GM12878 (cell line): Measurements from ENCODE around the gene CTIF. TPM values are rescaled to one million over a fixed set of nuclear protein-coding genes. Genes with fewer than 3 reads are reported as not detected.

Experiments
- ATAC-seq: fragments of 200-7000 bp; cut with Tn5 transposase; 3 replicates; pipeline ENCODE4 v1.9.1; 2020; ENCODE audit warnings: mild to moderate bottlenecking, moderate library complexity
- BruUV-seq: library from RNA; stranded (reverse); fragments of 400-500 nt; replicated peaks from 2 replicates; lab custom pipeline; 2021; lab: Mats Ljungman, UMichigan
- CTCF ChIA-PET: fragments of 300-600 bp; sonication (Branson Sonifier 250); formaldehyde crosslinking; extraction: SDS; loops from one replicate; lab custom pipeline; 2021; ENCODE audit warnings: inconsistent platforms; lab: Yijun Ruan, JAX
- POLR2A ChIA-PET: fragments of 350-600 bp; formaldehyde crosslinking; extraction: SDS; loops from one replicate; lab custom pipeline; 2021; ENCODE audit warnings: inconsistent platforms; lab: Charles Lee
- RAD21 ChIA-PET: fragments of 300-600 bp; sonication (Branson Sonifier 250); formaldehyde crosslinking; loops from one replicate; lab custom pipeline; 2023; ENCODE audit warnings: antibody characterized with exemption; ENCODE audit not compliant: unreplicated experiment; lab: Charles Lee
- SMC1A ChIA-PET: fragments of 300-600 bp; sonication (Branson Sonifier 250); formaldehyde crosslinking; loops from one replicate; lab custom pipeline; 2023; ENCODE audit not compliant: unreplicated experiment, uncharacterized antibody; lab: Charles Lee
- DNase-seq: peaks from one replicate; pipeline ENCODE4 v3.0.0-alpha.2; 2011; ENCODE audit warnings: low read depth, low spot score
- FAIRE-seq: peaks from 3 replicates; lab custom pipeline; 2011; peaks lifted over from hg19 to GRCh38; lab: Jason Lieb, UNC
- H2AFZ ChIP-seq: 2 replicates; pipeline ENCODE4 v1.6.0; 2011; ENCODE audit warnings: low read depth, low read length, control low read depth; ENCODE audit not compliant: control insufficient read depth
- H3K27ac ChIP-seq: 2 replicates; pipeline ENCODE4 v1.5.1; 2011; ENCODE audit warnings: control low read depth; ENCODE audit not compliant: control insufficient read depth, insufficient read depth
- H3K27me3 ChIP-seq, 2 experiments: replicated peaks in 1 of 2; 2 replicates each; pipeline versions ENCODE4 v1.6.0 to v1.6.1; 2011; ENCODE audit warnings: low read length in 1 of 2; ENCODE audit not compliant: control insufficient read depth in 2 of 2, insufficient read depth in 2 of 2
- H3K36me3 ChIP-seq, 2 experiments: 2 replicates each; pipeline ENCODE4 v1.5.1; 2011; ENCODE audit warnings: low read length in 1 of 2; ENCODE audit not compliant: control insufficient read depth in 2 of 2, insufficient read depth in 2 of 2
- H3K4me1 ChIP-seq: 2 replicates; pipeline ENCODE4 v1.6.1; 2011; ENCODE audit warnings: mild to moderate bottlenecking, low read length, moderate library complexity, mixed read lengths; ENCODE audit not compliant: control insufficient read depth, insufficient read depth
- H3K4me2 ChIP-seq: 2 replicates; pipeline ENCODE4 v1.6.0; 2011; ENCODE audit warnings: control low read depth; ENCODE audit not compliant: control insufficient read depth, insufficient read depth
- H3K4me3 ChIP-seq: fragments of 200-600 bp; sonication (generic); 2 replicates; pipeline ENCODE4 v1.5.1; 2016
- H3K79me2 ChIP-seq: 2 replicates; pipeline ENCODE4 v1.6.0; 2011; ENCODE audit warnings: low read length; ENCODE audit not compliant: control insufficient read depth, insufficient read depth
- H3K9ac ChIP-seq: 2 replicates; pipeline ENCODE4 v1.8.0; 2011; ENCODE audit warnings: low read length, control low read depth, mixed read lengths; ENCODE audit not compliant: control insufficient read depth, insufficient read depth
- H3K9me3 ChIP-seq: replicated peaks from 3 replicates; pipeline ENCODE4 v1.5.1; 2011; ENCODE audit warnings: mild to moderate bottlenecking, low read length; ENCODE audit not compliant: control insufficient read depth, insufficient read depth
- H4K20me1 ChIP-seq: 2 replicates; pipeline ENCODE4 v1.6.0; 2011; ENCODE audit not compliant: control insufficient read depth, insufficient read depth
- BHLHE40 ChIP-seq, 2 experiments: fragments of 450-650 bp in 1 of 2; IDR thresholded peaks; 2 replicates each; pipeline ENCODE4 v1.6.1; 2011 to 2017; ENCODE audit warnings: low read depth in 2 of 2, borderline replicate concordance in 1 of 2, improper control_type of control experiment in 1 of 2, low read length in 1 of 2, mild to moderate bottlenecking in 1 of 2
- CREM ChIP-seq: IDR thresholded peaks from 2 replicates; pipeline ENCODE4 v1.6.1; 2014; ENCODE audit warnings: antibody characterized with exemption, low read depth
- DPF2 ChIP-seq: fragments of 450-650 bp; IDR thresholded peaks from 2 replicates; pipeline ENCODE4 v1.6.1; 2017; ENCODE audit warnings: mild to moderate bottlenecking
- ETV6 ChIP-seq, 2 experiments: fragments of 450-650 bp in 1 of 2; IDR thresholded peaks in 1 of 2; conservative IDR thresholded peaks in 1 of 2; 2 replicates each; pipeline ENCODE4 v1.6.1; 2014; ENCODE audit warnings: antibody characterized with exemption in 1 of 2, borderline replicate concordance in 1 of 2, low read depth in 1 of 2, mild to moderate bottlenecking in 1 of 2, moderate library complexity in 1 of 2
- HDAC2 ChIP-seq: fragments of 200-600 bp; sonication (generic); IDR thresholded peaks from 2 replicates; pipeline ENCODE4 v1.6.1; 2017
- NBN ChIP-seq: fragments of 450-650 bp; IDR thresholded peaks from 2 replicates; pipeline ENCODE4 v1.6.1; 2016
- NRF1 ChIP-seq: conservative IDR thresholded peaks from 2 replicates; pipeline ENCODE4 v1.6.1; 2011; ENCODE audit warnings: mild to moderate bottlenecking, low read depth, low read length, improper control_type of control experiment
- RELA ChIP-seq: fragments of 450-650 bp; IDR thresholded peaks from 2 replicates; pipeline ENCODE4 v1.8.0; 2014; ENCODE audit warnings: borderline replicate concordance; ENCODE audit not compliant: partially characterized antibody
- RFX5 ChIP-seq: IDR thresholded peaks from 2 replicates; pipeline ENCODE4 v1.6.1; 2011; ENCODE audit warnings: low read depth, low read length, improper control_type of control experiment
- SMC3 ChIP-seq: IDR thresholded peaks from 2 replicates; pipeline ENCODE4 v1.6.1; 2011; ENCODE audit warnings: low read length, improper control_type of control experiment, borderline replicate concordance
- SREBF2 ChIP-seq: IDR thresholded peaks from 2 replicates; pipeline ENCODE4 v1.6.1; 2012; ENCODE audit warnings: mild to moderate bottlenecking, low read length
- TCF3 ChIP-seq: IDR thresholded peaks from 2 replicates; pipeline ENCODE4 v1.6.1; 2012; ENCODE audit warnings: low read depth, mild to moderate bottlenecking, low read length, borderline replicate concordance; ENCODE audit not compliant: insufficient read depth
- TCF7 ChIP-seq: IDR thresholded peaks from 2 replicates; pipeline ENCODE4 v1.6.1; 2014; ENCODE audit warnings: antibody characterized with exemption, borderline replicate concordance
- WGBS: methylation state at CpG from one replicate; pipeline ENCODE4 v1.1.6; 2016; ENCODE audit warnings: low lambda C conversion rate; ENCODE audit not compliant: insufficient replicate concordance, insufficient coverage; ENCODE audit errors: missing lambda C conversion rate; 5-methylcytosine and 5-hydroxymethylcytosine counted together
- in situ Hi-C: fragments of 300-500 bp; cut with MboI; formaldehyde crosslinking; loops from 9 replicates; pipeline ENCODE4 v1.14.3; 2018; ENCODE audit warnings: mixed read lengths
- intact Hi-C: fragments of 100-400 bp; cut with micrococcal nuclease; formaldehyde crosslinking; loops from one replicate; pipeline ENCODE4 v1.14.2; 2022; ENCODE audit not compliant: unreplicated experiment
- polyA plus RNA-seq, 11 experiments: library from polyadenylated mRNA; depleted of rRNA in 4 of 11; unstranded in 6 of 11; stranded (reverse) in 5 of 11; fragments of >200 nt; fragmentation: Nextera tagmentation in 4 of 11; fragmentation: Illumina TruSeq in 1 of 11; extraction: Ambion mirVana in 4 of 11; extraction: Trizol in 1 of 11; gene quantifications; 1 replicate in 1 of 11; 2 replicates in 10 of 11; pipeline versions ENCODE4 v1.2.1 to v1.2.3, GENCODE V29; 2011 to 2016; ENCODE audit warnings: inconsistent platforms in 2 of 11, missing spikeins in 2 of 11, low read depth in 1 of 11
- total RNA-seq, 4 experiments: library from RNA; depleted of rRNA in 3 of 4; stranded (reverse); fragments of >200 nt in 3 of 4; fragmentation: Illumina TruSeq in 1 of 4; extraction: Trizol in 1 of 4; gene quantifications; 2 replicates each; pipeline versions ENCODE4 v1.2.1 to v1.2.3, GENCODE V29; 2013 to 2021

Gene CTIF
- total and polyA plus RNA-seq, 10 of the 15 experiments (the other 5 are each of a cell fraction or from before 2014, with no cell fraction given): 0.06 to 11.6 (median 2.5) TPM

DNA sequence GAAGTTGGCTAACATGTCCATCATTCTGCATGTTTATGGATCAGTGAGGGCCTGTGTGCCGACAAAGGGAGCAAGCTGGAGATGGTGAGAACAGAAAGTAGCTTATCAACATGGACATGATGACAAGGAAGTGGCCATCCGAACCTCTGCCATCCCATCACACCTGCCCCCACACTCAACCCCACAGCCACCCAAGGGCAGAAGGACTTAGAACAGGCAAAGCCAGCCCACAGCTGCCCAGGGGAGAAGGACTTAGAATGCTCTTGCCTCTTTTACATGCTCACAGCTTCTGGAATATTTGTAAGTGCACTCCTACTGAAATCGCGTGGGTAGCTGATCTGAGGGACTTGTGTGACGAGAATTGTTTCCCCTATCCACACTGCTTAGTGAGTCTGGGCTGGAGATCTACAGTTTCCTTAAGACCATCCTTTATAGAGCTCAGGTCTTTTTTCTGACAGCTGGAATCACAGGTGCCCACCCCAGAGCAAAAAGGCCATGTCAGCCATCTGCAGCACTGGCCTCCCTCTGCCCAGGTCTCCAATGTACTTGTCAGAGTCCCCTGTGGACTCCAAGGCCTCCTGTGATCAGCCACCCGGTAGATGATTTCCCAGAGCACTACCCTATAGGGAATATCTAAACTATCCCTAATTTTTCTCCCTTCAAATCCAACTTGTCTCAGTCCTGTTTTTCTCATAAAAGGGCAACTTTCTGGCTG is 257.8 kb downstream of the CTIF start:
- Histone ChIP-seq H3K9me3 (no peaks in the 10 kb centered on the region), H3K27me3 (no peaks in the 10 kb centered on the region), H3K36me3 (no peaks in the 10 kb centered on the region), H3K4me1 (peaks cover 32% of the 10 kb centered on the region), H3K27ac (no peak overlapping the region), H2AFZ (no peak overlapping the region), H4K20me1 (no peaks in the 10 kb centered on the region), H3K9ac (no peak overlapping the region), H3K79me2 (no peaks in the 10 kb centered on the region), H3K4me2 (no peak overlapping the region), H3K4me3 (no peak overlapping the region)
- ATAC-seq (no peak), DNase-seq (no peak), FAIRE-seq (no peak)
- ChIA-PET CTCF (interaction anchor here (1.0 to 2.9 kb wide), 2 partner anchors 11 to 19 kb away, joined by 6 to 9 read pairs; no protein-coding TSS in a partner anchor), POLR2A (interaction anchor here (1.0 kb wide), 1 partner anchor 15 kb away, joined by 3 read pairs; no protein-coding TSS in a partner anchor), SMC1A (interaction anchor here (0.7 to 4.1 kb wide), 6 partner anchors 10 to 133 kb away, joined by 3 to 27 read pairs (median 4); no protein-coding TSS in a partner anchor), RAD21 (interaction anchor here (1.2 to 2.2 kb wide), 4 partner anchors 9 to 18 kb away, joined by 3 to 11 read pairs (median 4); no protein-coding TSS in a partner anchor)
- 97% methylated on average over 6 of the region's 6 CpGs for WGBS
- no TSS peak for BruUV-seq
- in situ Hi-C loops: no loop called here
- intact Hi-C loops: no loop called here
- TF ChIP-seq BHLHE40 (IDR thresholded peaks at IDR 0.05; ENCODE audit: borderline replicate concordance in 1 of 2, low read depth in 2 of 2, low read length in 1 of 2): no peak
- TF ChIP-seq SREBF2: no peak
- TF ChIP-seq HDAC2: no peak
- no peak for TF ChIP-seq RFX5
- TF ChIP-seq CREM: no peak
- no peak for TF ChIP-seq TCF3
- TF ChIP-seq DPF2: no peak
- no peak for TF ChIP-seq ETV6 (conservative IDR thresholded peaks at IDR 0.05 in 1 of 2, IDR thresholded peaks at IDR 0.05 in 1 of 2; ENCODE audit: borderline replicate concordance in 1 of 2, low read depth in 1 of 2)
- no peak for TF ChIP-seq SMC3
- no peak for TF ChIP-seq TCF7
- TF ChIP-seq NRF1: no peak
- no peak for TF ChIP-seq RELA
- no peak for TF ChIP-seq NBN
